Fibroblast of pulmonary artery (primary cell): Measurements from ENCODE around the gene SLC6A4.
A peak's percentile ranks its signal among the peaks of the same experiment; 100 is the strongest.

Experiments
- DNase-seq: peaks from one replicate; pipeline ENCODE4 v3.0.0-alpha.2; 2010; ENCODE audit warnings: low read depth
- H3K4me3 ChIP-seq: replicated peaks from 2 replicates; pipeline ENCODE4 v1.5.1; 2011; ENCODE audit warnings: low read depth, mild to moderate bottlenecking, control low read depth, low read length, moderate library complexity
- TF ChIP-seq, protein P1 (sequence below): IDR thresholded peaks from 2 replicates; pipeline ENCODE4 v1.5.1; 2011; ENCODE audit warnings: mild to moderate bottlenecking, control low read depth, low read length, inconsistent platforms; ENCODE audit errors: missing control alignments

Gene SLC6A4

GRCh38 chr17:30172560-30172959, 62.9 kb downstream of the SLC6A4 start:
- DNase-seq = no peak
- TF ChIP-seq, protein P1, sequence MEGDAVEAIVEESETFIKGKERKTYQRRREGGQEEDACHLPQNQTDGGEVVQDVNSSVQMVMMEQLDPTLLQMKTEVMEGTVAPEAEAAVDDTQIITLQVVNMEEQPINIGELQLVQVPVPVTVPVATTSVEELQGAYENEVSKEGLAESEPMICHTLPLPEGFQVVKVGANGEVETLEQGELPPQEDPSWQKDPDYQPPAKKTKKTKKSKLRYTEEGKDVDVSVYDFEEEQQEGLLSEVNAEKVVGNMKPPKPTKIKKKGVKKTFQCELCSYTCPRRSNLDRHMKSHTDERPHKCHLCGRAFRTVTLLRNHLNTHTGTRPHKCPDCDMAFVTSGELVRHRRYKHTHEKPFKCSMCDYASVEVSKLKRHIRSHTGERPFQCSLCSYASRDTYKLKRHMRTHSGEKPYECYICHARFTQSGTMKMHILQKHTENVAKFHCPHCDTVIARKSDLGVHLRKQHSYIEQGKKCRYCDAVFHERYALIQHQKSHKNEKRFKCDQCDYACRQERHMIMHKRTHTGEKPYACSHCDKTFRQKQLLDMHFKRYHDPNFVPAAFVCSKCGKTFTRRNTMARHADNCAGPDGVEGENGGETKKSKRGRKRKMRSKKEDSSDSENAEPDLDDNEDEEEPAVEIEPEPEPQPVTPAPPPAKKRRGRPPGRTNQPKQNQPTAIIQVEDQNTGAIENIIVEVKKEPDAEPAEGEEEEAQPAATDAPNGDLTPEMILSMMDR = no peak
- no peak overlapping the region for H3K4me3 ChIP-seq

DNA sequence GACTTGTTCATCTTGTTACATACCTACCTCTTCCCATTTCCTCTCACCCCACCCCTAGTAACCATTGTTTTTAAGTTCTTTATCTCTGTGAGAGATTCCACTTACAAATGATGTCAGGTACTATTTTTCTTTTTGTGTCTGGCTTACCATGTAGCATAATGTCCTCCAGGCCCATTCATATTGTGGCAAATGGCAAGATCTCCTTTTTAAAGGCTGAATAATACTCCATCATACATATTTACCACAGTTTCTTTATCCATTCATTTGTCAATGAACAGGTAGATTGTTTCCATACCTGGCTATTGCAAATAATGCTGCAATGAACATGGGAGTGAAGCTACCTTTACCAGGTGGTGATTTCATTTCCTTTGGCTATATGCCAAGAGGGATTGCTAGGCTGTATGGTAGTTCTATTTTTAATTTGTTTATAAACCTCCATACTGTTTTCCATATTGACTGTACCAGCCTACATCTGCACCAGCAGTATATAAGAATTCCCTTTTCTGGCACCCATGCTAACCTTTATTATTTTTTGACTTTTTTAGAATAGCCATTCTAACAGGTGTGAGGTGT, 65.0 kb downstream of the SLC6A4 start:
- no peak overlapping the region for H3K4me3 ChIP-seq
- no peak for DNase-seq
- TF ChIP-seq, protein P1 = no peak

- no peak overlapping the region for H3K4me3 ChIP-seq
- no peak for DNase-seq
- TF ChIP-seq, protein P1 = no peak
Observed at GRCh38 chr17:30165960-30166359, 69.5 kb downstream of the SLC6A4 start.

GRCh38 chr17:30165147-30165546, 70.3 kb downstream of the SLC6A4 start:
- TF ChIP-seq, protein P1 = no peak
- no peak for DNase-seq
- H3K4me3 ChIP-seq = no peak overlapping the region

DNA sequence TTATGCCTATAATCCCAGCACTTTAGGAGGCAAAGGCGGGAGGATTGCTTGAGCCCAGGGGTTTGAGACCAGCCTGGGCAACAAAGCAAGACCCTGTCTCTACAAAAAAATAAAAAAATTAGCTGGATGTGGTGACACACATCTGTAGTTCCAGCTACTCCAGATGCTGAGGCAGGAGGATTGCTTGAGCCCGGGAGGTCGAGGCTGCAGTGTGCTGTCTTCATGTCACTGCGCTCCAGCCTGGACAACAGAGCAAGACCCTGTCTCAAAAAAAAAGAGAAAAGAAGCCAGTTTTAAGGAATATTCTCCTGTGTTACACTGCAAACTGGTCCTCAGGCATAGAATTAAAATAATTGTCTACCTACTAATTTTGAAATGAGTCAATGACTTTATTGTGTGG, 71.0 kb downstream of the SLC6A4 start:
- TF ChIP-seq, protein P1 = no peak
- DNase-seq = no peak
- H3K4me3 ChIP-seq = no peak overlapping the region

DNA sequence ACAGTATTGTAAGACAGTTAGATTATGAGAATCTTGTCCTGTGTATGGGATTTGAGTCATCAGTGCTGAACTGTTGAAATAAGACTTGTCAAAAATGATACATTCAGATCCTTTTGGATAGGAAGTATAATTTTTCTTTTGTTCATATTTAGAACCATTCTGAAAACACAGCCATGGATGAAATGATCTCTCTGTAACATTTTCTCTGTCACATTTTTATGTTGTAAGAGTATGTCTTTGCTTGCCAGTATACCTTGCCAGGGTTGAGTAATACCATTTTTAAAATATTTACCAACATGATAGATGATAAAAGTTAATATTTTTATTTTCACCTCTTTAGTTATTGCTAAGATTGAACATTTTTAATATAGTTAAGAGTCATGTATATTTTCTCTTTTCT, 73.9 kb downstream of the SLC6A4 start:
- TF ChIP-seq, protein P1 = no peak
- no peak overlapping the region for H3K4me3 ChIP-seq
- DNase-seq = peak; percentile 20

DNA sequence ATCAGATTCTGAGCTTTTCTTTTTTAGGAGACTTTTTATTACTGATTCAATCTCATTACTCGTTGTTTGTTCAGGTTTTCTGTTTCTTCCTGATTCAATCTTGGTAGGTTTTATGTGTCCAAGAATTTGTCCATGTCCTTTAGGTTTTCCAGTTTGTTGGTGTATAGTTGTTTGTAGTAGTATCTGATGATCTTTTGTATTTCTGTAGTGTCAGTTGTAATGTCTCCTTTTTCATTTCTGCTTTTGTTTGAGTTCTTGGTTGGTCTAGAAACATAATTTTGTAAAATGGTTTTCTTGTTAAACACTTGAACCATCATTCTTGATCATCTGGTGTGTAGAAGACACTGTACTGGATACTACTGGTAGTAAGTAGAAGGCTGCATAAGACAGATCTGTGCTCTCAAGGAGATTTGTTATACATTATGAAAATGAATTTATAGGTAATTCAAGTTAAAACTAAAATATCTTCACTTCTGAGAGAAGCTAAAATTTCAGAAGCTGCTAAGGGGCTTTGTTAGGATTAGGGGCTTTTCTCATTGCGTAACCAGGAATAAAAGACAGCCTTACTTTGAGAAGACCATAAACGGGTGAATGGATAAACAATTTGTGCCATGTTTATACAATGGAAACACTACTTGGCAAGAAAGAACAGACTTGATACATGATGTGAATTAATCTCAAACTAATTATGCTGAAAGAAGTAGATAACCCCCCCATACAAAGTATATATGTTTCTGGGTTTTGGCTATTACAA, 74.9 kb downstream of the SLC6A4 start:
- TF ChIP-seq, protein P1 = no peak
- DNase-seq = no peak
- no peak overlapping the region for H3K4me3 ChIP-seq
